RPMI8226 (cell line): ENCODE data around the gene SPCS3.
A peak's percentile ranks its signal among the peaks of the same experiment; 100 is the strongest.
"Not testable (repeated sequence)": the region's sequence is repeated elsewhere in the genome, so short reads cannot be mapped to it uniquely, and the experiment has no call there.

Experiments
- DNase-seq: peaks from one replicate; pipeline ENCODE4 v3.0.0-alpha.2; 2015

Gene SPCS3

GRCh38 chr4:176306837-176307665, 12.7 kb upstream of the SPCS3 start:
- no peak for DNase-seq

DNA sequence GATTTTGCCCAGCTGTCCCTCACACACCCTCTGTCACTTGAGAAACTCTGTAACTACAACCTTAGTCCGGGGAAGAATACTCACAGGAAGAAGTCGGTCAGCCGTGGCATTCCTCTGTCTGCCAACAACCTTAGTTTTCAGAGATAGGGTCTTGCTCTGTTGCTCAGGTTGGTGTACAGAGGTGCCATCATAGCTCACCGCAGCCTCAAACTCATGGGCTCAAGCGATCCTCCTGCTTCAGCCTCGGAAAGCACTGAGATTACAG, 12.2 kb upstream of the SPCS3 start:
- no peak for DNase-seq

- DNase-seq = no peak
Measured at GRCh38 chr4:176308441-176308840, 11.3 kb upstream of the SPCS3 start.

GRCh38 chr4:176309046-176309445, 10.7 kb upstream of the SPCS3 start:
- DNase-seq = no peak

- no peak for DNase-seq
Measured at GRCh38 chr4:176309772-176310171, 10.0 kb upstream of the SPCS3 start.

- DNase-seq = no peak
Measured at GRCh38 chr4:176313596-176314336, 6.0 kb upstream of the SPCS3 start.

DNA sequence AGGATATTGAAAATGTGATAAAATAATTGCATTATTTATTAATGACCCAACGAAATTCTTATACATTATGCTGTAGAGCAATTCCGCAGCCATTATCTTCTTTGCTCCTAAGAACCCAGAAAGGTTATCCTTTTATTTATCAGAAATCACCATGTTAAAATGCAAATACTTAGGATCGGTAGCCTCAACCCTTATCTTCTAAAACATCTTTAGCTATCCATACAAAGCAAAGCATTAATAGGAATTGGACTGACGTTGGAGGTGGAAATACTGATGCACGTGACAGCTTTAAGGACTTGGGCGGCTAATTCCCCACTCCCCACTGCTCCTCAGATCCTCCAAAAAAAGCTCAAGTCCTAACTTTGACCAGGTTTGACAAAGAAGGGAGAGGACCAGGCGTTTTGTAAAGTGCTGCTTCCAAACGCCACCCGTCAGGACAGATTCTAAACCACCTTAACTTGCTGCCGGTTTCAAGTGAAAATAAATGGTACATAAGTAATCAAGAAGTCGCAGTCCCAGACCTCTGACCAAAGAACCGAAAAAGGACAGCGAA, 539 bp upstream of the SPCS3 start:
- DNase-seq = no peak

DNA sequence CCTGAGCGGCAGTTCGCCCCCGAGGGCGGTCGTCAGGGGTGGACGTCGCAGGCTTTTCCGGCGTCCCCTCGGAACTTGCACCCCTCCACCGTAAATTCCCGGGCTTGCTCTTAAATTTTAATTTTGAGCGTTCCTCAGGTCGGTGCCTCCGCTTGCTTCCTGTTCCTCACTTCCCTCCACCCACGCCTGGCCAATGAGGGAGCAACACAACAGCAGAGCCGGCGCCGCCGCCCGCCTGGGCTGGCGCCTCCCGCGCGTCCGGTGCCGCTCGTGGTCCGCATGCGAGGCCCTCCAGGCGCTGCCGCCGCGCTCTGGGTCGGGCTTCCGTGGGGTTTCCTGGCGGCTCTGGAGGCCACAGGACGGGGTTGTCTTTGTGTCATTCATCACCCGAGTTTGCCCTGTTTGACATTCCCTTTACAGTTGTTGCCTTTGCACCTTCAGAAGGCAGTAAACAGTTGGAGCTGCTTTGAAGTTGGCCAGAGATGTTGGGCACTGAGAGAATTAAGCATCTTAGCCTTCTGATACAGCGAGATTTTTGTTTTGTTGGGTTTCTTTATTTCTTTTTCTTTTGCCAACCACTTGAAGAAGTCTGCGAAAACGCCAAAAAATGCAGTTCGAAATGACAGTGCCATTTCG, 692 bp downstream of the SPCS3 start:
- DNase-seq = peak; percentile 79

DNA sequence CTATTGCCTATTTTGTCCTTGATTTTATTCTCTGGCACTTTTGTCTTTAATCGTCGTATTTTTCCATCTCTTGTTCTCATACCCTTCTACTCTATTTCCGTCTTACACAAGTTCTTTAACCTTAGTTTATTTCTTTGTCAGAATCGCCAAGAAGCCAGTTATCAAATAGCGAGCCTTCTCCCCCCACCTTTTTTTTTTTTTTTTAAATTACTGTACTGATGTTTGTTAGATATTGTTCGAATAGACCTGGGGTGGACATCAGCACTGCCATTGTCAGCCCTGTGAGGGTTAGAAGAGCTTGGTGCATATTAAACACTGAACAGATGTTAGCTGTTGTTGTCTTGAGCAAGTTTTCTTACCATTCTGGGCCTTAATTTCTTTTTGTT, 1.2 kb downstream of the SPCS3 start:
- DNase-seq = no peak

DNA sequence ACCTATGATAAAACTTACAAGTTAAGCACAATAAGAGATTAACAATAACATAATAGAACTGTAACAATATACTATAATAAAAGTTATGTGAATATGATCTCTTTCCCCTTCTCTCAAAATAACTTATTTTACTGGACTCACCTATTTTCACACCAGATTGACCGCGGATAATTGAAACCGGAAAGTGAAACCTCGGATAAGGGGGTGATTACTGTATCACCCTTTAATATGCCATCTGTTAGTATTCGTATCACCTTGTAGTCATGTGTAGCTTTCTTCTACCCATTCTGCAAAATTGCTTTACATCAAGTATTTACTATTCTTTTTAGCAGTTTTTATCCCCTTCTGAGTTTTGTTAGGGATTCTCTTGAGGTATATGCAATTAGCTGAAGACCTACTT, 1.8 kb downstream of the SPCS3 start:
- peak; percentile 26 for DNase-seq

DNA sequence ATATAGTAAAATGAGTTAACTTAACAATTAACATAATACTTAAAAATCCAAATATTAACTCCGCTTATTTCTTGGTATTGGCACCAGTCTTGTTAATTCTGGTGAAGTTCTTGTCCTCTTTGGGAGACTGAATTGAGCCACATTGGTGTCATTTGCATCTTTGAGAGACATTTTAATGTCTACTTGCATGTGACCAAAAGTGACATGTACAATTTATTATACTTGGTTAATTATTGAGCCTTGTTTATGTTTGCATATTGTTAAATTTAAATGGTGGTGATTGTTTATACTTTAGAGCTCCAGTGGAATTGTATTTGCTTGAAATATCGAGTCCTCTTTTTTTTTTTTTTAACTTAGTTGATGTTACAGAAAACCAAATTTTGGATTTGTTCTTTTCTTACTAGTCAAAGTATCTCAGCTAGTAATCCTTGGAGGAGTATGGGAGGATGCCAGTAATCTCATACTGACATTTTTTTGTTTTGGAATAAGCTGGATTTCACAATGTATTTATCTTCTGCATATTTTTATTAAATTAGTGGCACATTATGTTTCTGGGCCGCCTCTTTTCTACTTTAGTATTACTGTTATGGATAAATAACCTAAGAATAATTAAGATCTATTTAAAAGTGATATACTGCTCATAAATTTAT, 3.9 kb downstream of the SPCS3 start:
- no peak for DNase-seq

DNA sequence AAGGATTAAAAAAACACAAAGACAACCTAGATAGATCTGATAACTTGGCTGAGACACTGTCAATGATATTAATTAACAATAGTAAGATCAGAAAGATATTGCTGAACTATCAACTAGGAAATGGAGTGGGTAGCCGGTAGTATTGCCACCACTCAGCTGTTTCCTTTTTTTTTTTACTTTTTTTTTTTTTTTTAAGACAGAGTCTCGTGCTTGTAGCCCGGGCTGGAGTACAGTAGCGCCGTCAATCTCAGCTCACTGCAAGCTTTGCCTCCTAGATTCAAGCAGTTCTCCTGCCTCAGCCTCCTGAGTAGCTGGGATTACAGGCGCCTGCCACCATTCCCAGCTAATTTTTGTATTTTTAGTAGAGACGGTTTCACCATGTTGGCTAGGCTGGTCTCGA, 5.1 kb downstream of the SPCS3 start:
- not testable (repeated sequence) for DNase-seq

GRCh38 chr4:176333076-176333475, 13.3 kb downstream of the SPCS3 start:
- no peak for DNase-seq

- DNase-seq = no peak
Measured at GRCh38 chr4:176334066-176334465, 14.3 kb downstream of the SPCS3 start.

GRCh38 chr4:176335421-176335820, 15.7 kb downstream of the SPCS3 start:
- no peak for DNase-seq

- DNase-seq = no peak
Measured at GRCh38 chr4:176339936-176340761, 20.4 kb downstream of the SPCS3 start.

GRCh38 chr4:176340871-176341685, 21.3 kb downstream of the SPCS3 start:
- peak; percentile 27 for DNase-seq

DNA sequence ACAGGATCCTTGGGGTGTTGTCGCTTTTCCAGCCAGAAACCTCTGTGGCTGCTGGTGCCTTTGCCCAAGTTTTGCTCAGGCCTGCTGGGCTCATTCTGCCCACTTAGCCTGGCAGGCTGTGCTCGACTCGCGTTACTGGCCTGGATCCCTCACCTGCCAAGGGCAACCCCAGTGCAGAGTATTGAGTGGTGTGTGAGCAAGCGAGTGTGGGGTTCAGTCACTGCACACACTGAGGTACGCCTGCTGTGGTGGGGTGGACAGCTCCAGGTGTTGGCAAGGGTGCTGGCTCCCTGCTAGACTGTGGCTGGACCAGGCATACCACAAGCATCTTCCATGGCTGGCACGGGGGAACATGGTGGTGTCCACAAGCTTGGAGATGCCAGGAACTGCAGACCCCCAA, 22.6 kb downstream of the SPCS3 start:
- no peak for DNase-seq

- no peak for DNase-seq
Measured at GRCh38 chr4:176343286-176343685, 23.5 kb downstream of the SPCS3 start.

DNA sequence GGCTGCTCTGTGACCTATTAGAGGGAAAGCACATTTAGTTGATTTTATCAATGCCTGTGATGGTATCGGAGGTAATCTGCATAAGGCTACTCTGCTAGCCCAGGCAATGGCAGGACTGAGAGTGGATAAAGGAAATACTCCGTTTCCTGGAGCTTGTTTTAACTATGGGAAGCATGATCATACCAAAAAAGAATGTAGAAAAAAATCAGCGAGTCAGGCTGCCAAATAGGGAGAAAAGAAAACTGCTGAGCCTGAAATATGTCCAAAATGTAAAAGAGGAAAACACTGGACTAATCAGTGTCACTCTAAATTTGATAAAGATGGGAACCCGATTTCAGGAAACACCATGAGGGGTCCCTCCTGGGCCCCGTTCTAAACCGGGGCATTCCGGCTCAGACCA, 25.6 kb downstream of the SPCS3 start:
- DNase-seq = not testable (repeated sequence)

DNA sequence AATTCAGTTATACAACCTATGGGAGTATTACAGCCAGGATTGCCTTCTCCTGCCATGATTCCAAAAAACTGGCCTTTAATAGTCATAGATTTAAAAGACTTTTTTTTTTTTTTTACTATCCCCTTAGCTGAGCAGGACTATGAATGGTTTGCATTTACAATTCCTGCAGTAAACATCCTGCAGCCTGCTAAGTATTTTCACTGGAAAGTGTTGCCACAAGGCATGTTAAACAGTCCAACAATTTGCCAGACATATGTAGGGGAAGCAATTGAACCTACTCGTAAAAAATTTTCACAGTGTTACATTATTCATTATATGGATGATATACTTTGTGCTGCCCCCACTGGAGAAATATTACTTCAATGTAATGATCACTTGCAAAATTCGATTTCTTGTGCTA, 27.1 kb downstream of the SPCS3 start:
- DNase-seq = not testable (repeated sequence)

DNA sequence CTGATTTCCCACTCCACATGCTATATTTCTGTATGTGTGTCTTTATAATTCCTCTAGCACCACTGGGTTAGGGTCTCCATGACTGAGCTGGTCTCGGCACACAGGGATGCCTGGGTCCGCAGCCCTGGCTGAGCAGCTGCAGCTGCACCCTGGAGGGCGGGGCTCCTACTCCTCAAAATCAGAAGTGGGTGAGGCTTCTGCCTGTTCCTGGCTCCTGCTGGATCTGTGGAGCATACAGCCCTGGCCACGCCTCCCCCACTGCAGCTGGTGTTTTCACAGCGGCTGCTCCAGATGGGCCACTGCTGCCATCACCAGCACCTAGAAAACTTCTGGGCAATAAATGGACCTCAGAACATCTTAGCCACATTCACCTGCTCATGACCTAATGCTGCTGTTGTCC, 30.9 kb downstream of the SPCS3 start:
- DNase-seq = no peak
